GM13977 (cell line): Measurements from ENCODE around the gene GGCX.
"Not testable (repeated sequence)": the region's sequence is repeated elsewhere in the genome, so short reads cannot be mapped to it uniquely, and the experiment has no call there.

ENCODE experiments used
- DNase-seq: peaks from one replicate; pipeline ENCODE4 v3.0.0; 2012; ENCODE audit warnings: low spot score
- CTCF ChIP-seq: IDR thresholded peaks from 2 replicates; pipeline ENCODE4 v1.5.1; 2012; ENCODE audit warnings: mild to moderate bottlenecking, control low read depth; ENCODE audit not compliant: insufficient read depth; ENCODE audit errors: extremely low read depth, missing control alignments
- in situ Hi-C: fragments of 300-500 bp; cut with MboI; formaldehyde crosslinking; loops from one replicate; pipeline ENCODE4 v1.12.0; 2022; ENCODE audit warnings: low sequenced_read_pairs, low pct_unique_long_range_greater_than_20kb, mixed read lengths, inconsistent platforms; ENCODE audit not compliant: unreplicated experiment

Gene GGCX

GRCh38 chr2:85566265-85566664, 5.0 kb upstream of the GGCX start:
- DNase-seq = no peak
- no peak for TF ChIP-seq CTCF
- in situ Hi-C loops = no loop called here

- in situ Hi-C loops = no loop called here
- no peak for DNase-seq
- no peak for TF ChIP-seq CTCF
Measured at GRCh38 chr2:85564144-85564563, 2.9 kb upstream of the GGCX start.

- in situ Hi-C loops = no loop called here
- no peak for TF ChIP-seq CTCF
- DNase-seq = no peak
Measured at GRCh38 chr2:85560812-85561279, 447 bp downstream of the GGCX start.

- DNase-seq, in situ Hi-C loops: not testable (repeated sequence)
Measured at GRCh38 chr2:85560403-85560726, 928 bp downstream of the GGCX start.

- DNase-seq = no peak
- in situ Hi-C loops = no loop called here
- TF ChIP-seq CTCF = no peak
Measured at GRCh38 chr2:85558160-85558559, 3.1 kb downstream of the GGCX start.

GRCh38 chr2:85557130-85557529, 4.2 kb downstream of the GGCX start:
- no peak for DNase-seq
- no peak for TF ChIP-seq CTCF
- in situ Hi-C loops = no loop called here

GRCh38 chr2:85554980-85555612, 6.2 kb downstream of the GGCX start:
- in situ Hi-C loops = loop anchor here (5.0 kb wide), 1 partner anchor 133 kb away; no protein-coding TSS in a partner anchor
- DNase-seq = no peak
- no peak for TF ChIP-seq CTCF
